ENCODE results near the gene GTF2H4.

The GTF2H4 gene

GRCh38 chr6:30962716-30963115 lies 54.7 kb downstream of the GTF2H4 start:
- DNase-seq, result no peak

GRCh38 chr6:30963641-30964040 lies 55.6 kb downstream of the GTF2H4 start:
- no peak for DNase-seq

Measured in activated CD4-positive, alpha-beta T cell treated with anti-CD3 and anti-CD28 coated beads, Interleukin-10, Interleukin-2, amounts not matched to agents 100 ng/mL and 50 ng/mL, durations not matched to agents 16 hours and 8 hours (primary cell).